ENCODE results near the gene BSND. TPM values are rescaled to one million over a fixed set of nuclear protein-coding genes. Genes with fewer than 3 reads are reported as not detected.

The BSND gene
- total RNA-seq, 1 experiment from 2014 or later: 0.17 TPM

GRCh38 chr1:55018395-55018794 is 19.7 kb downstream of the BSND start:
- H3K23ac ChIP-seq (ENCODE audit: insufficient read length, low read depth, low read length): no peak overlapping the region
- no peak overlapping the region for H2AFZ ChIP-seq (ENCODE audit: low read length)
- no peak overlapping the region for H2BK5ac ChIP-seq (ENCODE audit: insufficient read length, low read length)
- H3K79me1 ChIP-seq (ENCODE audit: insufficient read depth, low read depth, low read length, poor library complexity, severe bottlenecking): no peaks in the 10 kb centered on the region
- no peak overlapping the region for H3K4ac ChIP-seq (ENCODE audit: low read depth, low read length)
- no peaks in the 10 kb centered on the region for H3K9me3 ChIP-seq (ENCODE audit: control insufficient read depth, low read depth, low read length)
- no peak overlapping the region for H2BK120ac ChIP-seq (ENCODE audit: low read depth, low read length, poor library complexity, severe bottlenecking)
- no peak overlapping the region for H3K27ac ChIP-seq (ENCODE audit: insufficient read length, low read depth, low read length)
- Mint-ChIP-seq H3K36me3 (ENCODE audit: insufficient read depth in 1 of 3, low read depth in 3 of 3) (peaks cover 0 to 5% (median 0%) of the 10 kb centered on the region in 3 experiments; a peak in 2 of 7 replicates), H3K9me3 (peaks cover 0 to 5% of the 10 kb centered on the region in 2 experiments; a peak in 4 of 5 replicates), H3K4me3 (no peak overlapping the region), H3K27ac (no peak overlapping the region), H3K4me1 (peaks cover 7 to 20% of the 10 kb centered on the region in 2 experiments; a peak in 3 of 4 replicates), H3K27me3 (ENCODE audit: low read depth) (peaks cover 28% of the 10 kb centered on the region)
- H3K27me3 ChIP-seq (ENCODE audit: insufficient read depth, low read length): no peaks in the 10 kb centered on the region
- WGBS (ENCODE audit: extremely low coverage, insufficient read length, low lambda C conversion rate): no CpG with 5 or more reads among the region's 9 CpGs
- no peak overlapping the region for H3T11ph ChIP-seq (ENCODE audit: low read length)
- H2AK5ac ChIP-seq (ENCODE audit: insufficient read length, low read length): no peak overlapping the region
- no peak overlapping the region for H3K9ac ChIP-seq (ENCODE audit: extremely low read depth, insufficient read length, low read length)
- H3K56ac ChIP-seq (ENCODE audit: insufficient read length, low read depth, low read length): no peak overlapping the region
- no peaks in the 10 kb centered on the region for H4K20me1 ChIP-seq (ENCODE audit: control insufficient read depth, insufficient read depth, insufficient read length)
- H2BK15ac ChIP-seq (ENCODE audit: low read depth, low read length): no peak overlapping the region
- H3K4me2 ChIP-seq (ENCODE audit: insufficient read depth, insufficient read length, low read length): no peak overlapping the region
- H3K79me2 ChIP-seq (ENCODE audit: insufficient read depth, low read length): no peaks in the 10 kb centered on the region
- H4K5ac ChIP-seq (ENCODE audit: insufficient read length, low read depth, low read length): no peak overlapping the region
- H3K4me1 ChIP-seq (ENCODE audit: insufficient read depth, low read length): peaks cover 4% of the 10 kb centered on the region; the same call in 1 of the 2 replicates
- H3K18ac ChIP-seq (ENCODE audit: insufficient read length, low read depth, low read length): no peak overlapping the region
- no peak overlapping the region for H2BK20ac ChIP-seq (ENCODE audit: low read depth, low read length, poor library complexity, severe bottlenecking)
- H3K23me2 ChIP-seq (ENCODE audit: insufficient read length, low read depth, low read length, poor library complexity, severe bottlenecking): no peaks in the 10 kb centered on the region
- H4K91ac ChIP-seq (ENCODE audit: insufficient read length, low read depth, low read length): no peak overlapping the region
- no peak for DNase-seq
- H3K14ac ChIP-seq (ENCODE audit: insufficient read depth, low read length): no peak overlapping the region
- H2BK12ac ChIP-seq (ENCODE audit: insufficient read length, low read depth, low read length): no peak overlapping the region
- H4K8ac ChIP-seq (replicated peaks; ENCODE audit: insufficient read length, low read depth, low read length): no peak overlapping the region
- TF ChIP-seq, protein P1, sequence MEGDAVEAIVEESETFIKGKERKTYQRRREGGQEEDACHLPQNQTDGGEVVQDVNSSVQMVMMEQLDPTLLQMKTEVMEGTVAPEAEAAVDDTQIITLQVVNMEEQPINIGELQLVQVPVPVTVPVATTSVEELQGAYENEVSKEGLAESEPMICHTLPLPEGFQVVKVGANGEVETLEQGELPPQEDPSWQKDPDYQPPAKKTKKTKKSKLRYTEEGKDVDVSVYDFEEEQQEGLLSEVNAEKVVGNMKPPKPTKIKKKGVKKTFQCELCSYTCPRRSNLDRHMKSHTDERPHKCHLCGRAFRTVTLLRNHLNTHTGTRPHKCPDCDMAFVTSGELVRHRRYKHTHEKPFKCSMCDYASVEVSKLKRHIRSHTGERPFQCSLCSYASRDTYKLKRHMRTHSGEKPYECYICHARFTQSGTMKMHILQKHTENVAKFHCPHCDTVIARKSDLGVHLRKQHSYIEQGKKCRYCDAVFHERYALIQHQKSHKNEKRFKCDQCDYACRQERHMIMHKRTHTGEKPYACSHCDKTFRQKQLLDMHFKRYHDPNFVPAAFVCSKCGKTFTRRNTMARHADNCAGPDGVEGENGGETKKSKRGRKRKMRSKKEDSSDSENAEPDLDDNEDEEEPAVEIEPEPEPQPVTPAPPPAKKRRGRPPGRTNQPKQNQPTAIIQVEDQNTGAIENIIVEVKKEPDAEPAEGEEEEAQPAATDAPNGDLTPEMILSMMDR (conservative IDR thresholded peaks at IDR 0.05): no peak
